Measurements from ENCODE around the gene CCDC63.

CCDC63 gene

DNA sequence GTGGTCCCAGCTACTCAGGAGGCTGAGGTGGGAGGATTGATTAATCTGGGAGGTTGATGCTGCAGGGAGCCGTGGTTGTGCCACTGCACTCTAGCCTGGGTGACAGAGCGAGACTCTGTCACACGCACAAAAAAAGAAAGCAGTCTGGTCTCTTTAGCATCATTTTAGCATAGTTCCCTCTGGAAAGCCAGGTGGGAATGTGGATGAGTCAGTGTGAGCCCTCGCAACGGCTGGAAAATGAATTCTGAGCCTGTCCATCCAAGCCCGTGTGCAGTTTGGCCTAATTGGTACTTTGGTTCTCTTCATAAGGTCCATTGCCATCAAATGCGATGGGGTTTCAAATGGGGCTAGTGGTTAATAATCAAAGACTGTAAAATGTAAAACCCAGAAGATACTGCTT lies 71.2 kb downstream of the CCDC63 start:
- peak overlapping the region; percentile 76 for H3K27ac ChIP-seq

DNA sequence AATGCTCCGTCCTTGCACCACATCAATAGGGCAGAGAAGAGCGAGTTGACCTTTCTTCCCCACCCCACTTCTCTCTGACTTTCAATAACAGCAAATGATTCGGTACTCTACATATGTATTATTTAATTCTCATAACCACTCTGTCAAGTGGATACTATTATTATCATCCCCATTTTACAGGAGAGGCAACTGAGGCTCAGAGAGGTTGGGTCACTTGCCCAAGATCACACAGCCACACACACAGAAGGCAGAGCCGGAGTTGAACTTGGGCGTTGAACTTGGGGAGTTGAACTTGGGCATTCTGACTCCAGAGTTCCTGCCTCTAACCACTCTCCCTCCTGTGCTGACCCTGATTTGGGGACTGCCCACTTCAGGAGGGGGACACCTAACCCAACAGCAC lies 72.9 kb downstream of the CCDC63 start:
- no peak overlapping the region for H3K27ac ChIP-seq
- no peak for DNase-seq (ENCODE audit: low read depth, low spot score)

More for the DNA sequence above, 71.2 kb downstream of the CCDC63 start:
- no peak for DNase-seq (ENCODE audit: low read depth, low spot score)

- DNase-seq (ENCODE audit: low read depth, low spot score): no peak
- no peak within 1 kb of the TSS for H3K27ac ChIP-seq
Observed at GRCh38 chr12:110920324-110920910, 73.6 kb downstream of the CCDC63 start, which contains the start of gene MYL2. Gene MYL2 (minus strand): TSS chr12:110920579. CDS start chr12:110920529, 50 bp downstream.

DNA sequence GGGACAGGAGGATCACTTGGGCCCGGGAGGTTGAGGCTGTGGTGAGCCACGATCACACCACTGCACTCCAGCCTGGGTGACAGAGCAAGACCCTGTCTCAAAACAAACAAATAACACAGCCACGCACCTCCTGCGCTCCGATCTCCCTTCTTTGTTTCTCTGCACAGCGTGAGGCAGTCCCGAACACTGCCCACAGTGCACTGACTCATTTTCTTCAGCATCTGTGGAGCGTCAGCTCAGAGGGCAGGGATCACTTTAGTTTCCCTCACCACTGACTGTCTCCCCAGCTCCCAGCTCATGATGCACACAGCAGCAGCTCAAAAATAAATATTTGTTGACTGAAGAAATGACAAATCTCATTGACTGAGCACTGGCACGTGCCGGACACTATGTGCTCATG lies 74.5 kb downstream of the CCDC63 start:
- no peak for DNase-seq (ENCODE audit: low read depth, low spot score)
- H3K27ac ChIP-seq: no peak overlapping the region

DNA sequence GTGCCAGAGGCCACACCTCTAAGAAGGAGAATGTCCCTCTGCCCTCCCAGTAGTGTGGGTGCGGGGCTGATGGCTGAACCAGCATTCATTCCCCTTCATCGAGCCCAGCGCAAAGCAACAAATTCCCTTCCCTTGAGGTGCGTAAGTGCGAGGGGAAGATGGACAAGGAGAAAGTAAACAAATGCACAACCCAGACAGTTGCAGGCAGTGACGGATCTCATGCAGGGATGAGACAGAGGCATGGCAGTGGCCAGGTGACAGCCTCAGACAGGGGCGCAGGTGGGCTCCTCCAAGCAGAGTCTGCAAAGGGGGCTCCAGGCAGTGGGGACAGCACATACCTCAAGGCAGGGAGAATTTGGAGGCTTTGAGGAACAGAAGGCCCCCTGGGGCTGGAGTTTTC lies 75.9 kb downstream of the CCDC63 start:
- no peak overlapping the region for H3K27ac ChIP-seq
- no peak for DNase-seq (ENCODE audit: low read depth, low spot score)

DNA sequence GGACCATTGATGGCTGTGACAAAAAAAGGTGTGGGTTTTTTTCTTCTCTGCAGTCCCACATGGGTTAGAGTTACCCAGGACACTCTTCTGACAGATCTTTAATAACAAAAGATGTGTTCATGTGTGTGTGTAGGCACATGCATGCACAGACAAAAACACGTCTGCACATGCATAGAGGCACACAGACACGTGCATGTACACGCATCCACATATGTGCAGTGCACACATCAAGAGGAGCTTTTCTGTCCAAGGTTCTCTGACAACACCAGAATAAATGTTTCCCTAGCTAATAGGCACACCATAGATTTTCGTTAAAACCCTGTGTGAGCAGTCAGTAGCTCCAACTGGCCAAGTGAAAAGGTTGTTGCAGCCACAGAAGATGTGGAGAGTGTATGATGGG lies 76.4 kb downstream of the CCDC63 start:
- no peak overlapping the region for H3K27ac ChIP-seq
- no peak for DNase-seq (ENCODE audit: low read depth, low spot score)

DNA sequence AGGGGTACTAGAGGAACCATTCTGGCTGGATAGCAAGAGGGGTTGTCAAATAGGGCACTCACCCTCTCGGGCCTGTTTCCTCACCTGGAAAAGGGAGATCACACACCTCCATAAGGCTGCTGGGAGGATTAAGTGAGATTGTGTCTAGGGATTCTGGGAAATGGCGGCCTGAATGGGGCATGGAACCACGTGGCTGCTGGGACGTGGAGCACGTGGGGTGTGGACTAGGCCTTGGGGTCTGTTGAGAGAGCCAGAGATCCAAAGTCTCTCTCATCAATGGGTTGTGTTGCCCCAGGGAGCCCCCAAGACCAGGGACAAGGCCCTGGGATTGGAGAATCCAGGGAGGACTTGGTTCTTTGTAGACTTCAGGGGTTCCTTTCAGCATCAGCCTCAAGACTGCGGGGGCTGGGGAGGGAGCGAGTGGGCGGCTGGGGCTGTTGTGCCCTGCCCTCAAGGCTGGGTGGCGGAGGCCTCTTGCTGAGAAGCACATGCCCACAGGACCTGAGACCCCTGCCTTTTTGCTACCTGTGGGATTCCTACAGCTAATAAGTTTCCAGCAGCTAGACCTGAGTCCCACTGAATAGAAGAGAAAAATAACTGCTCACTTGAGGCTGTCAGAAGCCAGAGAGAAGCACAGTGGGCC lies 77.0 kb downstream of the CCDC63 start:
- DNase-seq (ENCODE audit: low read depth, low spot score): no peak
- H3K27ac ChIP-seq: no peak overlapping the region

GRCh38 chr12:110927546-110927945 lies 80.8 kb downstream of the CCDC63 start:
- H3K27ac ChIP-seq: no peak overlapping the region
- DNase-seq (ENCODE audit: low read depth, low spot score): no peak

DNA sequence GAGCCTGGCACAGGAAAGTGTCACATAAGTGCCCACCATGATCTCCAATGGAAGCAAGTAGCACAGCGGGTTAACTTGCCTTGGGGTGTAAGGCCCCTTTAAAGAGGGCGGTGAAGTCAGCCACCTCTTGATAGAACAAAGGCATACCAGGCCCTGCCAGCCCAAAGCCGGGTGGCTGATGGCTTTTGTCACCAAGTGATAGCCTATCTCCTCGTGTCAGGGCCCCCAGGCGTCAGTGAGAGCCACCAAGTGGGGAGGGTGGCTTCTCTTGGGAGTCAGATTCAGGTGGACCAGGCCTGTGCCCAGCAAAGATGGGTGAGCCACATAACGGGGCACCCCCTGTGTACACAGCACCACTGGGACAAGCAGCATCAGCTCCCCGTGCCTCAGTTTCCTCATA lies 81.9 kb downstream of the CCDC63 start:
- DNase-seq (ENCODE audit: low read depth, low spot score): no peak
- no peak overlapping the region for H3K27ac ChIP-seq

- no peak for DNase-seq (ENCODE audit: low read depth, low spot score)
- no peak overlapping the region for H3K27ac ChIP-seq
Observed at GRCh38 chr12:110929818-110930217, 83.0 kb downstream of the CCDC63 start.

- no peak for DNase-seq (ENCODE audit: low read depth, low spot score)
- H3K27ac ChIP-seq: no peak overlapping the region
Observed at GRCh38 chr12:110930348-110931314, 83.8 kb downstream of the CCDC63 start.

DNA sequence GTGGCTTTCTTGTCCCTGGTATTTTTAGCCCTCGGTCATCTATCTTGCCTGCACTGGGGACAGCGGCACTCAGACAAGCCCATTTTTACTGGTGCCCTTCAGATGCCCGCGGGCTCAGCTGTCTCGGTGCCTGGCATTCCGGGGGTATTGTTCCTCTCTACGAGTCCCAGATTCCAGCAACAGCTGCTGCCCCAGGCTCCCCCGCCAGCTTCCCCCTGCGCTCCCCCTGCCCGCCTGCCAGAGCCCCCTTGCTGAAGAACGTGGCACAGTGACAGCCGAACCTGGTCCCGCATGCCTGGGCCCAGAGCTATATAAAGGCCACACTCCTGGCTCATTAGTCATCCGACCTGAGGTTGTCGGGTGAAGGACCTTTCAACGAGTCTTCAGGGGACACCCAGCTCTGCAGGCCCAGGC lies 84.5 kb downstream of the CCDC63 start:
- H3K27ac ChIP-seq: no peak overlapping the region
- no peak for DNase-seq (ENCODE audit: low read depth, low spot score)

DNA sequence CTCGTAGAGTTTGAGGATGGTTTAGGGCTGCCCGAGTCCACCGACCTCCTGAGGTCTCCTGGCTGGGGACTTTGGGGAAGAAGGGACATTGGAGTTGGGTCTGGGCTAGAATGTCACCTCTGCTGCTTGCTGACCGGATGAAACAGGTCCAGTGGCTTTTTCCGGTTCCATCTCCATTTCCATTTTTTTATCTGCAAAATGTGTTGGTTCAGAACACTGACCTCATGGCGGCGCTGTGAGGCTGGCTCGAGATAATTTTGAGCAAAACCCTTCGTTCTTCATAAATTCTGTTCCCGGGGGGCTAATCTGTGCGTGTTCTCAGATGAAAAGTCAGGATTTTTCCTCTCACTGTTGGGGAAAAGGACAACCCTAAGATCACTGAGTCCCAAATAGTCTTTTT lies 85.3 kb downstream of the CCDC63 start:
- H3K27ac ChIP-seq: no peak overlapping the region
- DNase-seq (ENCODE audit: low read depth, low spot score): no peak

DNA sequence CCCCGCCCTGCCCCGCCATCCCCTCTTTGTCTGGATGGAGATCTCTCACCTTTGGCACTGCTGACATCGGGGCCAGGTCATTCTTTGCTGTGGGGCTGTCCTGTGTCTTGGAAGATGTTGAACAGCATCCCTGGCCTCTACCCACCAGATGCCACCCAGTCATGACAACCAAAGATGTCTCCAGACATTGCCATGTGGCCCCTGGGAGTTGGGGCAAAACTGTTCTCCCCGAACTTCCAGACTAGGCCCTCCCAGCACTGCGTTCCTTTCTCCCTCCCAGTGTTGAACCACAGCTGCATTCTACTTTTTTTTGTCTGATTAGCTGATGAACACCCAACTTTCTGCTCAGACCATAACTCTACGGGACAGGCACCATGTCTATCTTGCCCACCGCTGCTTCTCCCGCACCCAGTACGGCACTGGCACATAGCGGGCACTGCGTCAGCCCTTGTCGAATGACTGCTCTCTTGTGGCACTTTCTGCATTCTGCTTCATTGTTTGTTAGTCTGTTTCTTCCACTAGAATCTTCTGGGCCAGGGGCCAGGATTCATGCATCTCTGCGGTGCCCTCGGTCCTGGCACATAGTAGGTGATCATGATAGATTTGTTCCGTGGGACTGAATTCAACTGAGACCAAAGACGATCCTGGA lies 86.7 kb downstream of the CCDC63 start:
- no peak for DNase-seq (ENCODE audit: low read depth, low spot score)
- H3K27ac ChIP-seq: peak overlapping the region; percentile 87

- DNase-seq (ENCODE audit: low read depth, low spot score): peak; percentile 57
- peak overlapping the region; percentile 87 for H3K27ac ChIP-seq
Observed at GRCh38 chr12:110934093-110934852, 87.5 kb downstream of the CCDC63 start.

DNA sequence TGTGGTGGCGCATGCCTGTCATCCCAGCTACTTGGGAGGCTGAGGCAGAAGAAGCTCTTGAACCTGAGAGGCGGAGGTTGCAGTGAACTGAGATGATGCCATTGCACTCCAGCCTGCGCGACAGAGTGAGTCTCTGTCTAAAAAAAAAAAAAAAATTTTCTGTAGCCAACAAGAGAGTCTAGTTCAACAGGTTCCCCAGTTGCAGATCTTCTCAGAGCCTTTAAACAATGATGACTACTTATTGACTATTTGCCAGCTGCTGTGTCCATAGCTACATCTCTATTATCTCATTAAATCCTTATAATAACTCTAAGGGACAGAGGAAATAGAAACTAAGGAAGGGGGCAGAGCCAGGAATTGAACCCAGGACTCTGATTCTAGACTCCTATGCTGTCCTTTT lies 88.8 kb downstream of the CCDC63 start:
- peak; percentile 53 for DNase-seq (ENCODE audit: low read depth, low spot score)
- peak overlapping the region; percentile 87 for H3K27ac ChIP-seq

DNA sequence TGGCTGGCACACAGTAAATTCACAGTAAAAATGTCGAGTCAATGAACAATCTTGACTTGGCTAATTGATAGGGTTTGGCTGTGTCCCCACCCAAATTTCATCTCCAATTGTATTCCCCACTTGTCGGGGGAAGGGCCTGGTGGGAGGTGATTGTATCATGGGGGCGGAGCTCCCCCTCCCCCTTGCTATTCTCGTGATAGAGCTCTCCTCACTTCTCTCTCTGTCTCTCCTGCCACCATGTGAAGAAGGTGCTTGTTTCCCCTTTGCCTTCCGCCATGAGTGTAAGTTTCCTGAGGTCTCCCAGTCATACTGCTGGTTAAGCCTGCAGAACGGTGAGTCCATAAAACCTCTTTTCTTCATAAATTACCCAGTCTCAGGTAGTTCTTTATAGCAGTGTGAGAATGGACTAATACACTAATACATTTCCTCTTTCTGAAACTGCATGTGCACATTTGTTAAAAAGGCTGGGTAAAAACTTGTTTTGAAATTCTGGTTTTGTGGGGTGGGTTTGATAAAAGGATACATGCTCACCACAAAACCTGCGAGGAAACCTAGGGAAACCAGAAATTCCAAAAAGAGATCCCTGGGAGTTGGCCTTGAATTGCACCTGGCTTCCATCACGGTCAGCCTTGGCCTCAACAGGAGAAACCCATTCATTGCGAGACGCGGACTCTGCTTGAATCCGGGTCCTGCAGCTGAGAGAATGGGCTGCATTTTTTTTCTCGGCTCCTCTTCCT lies 89.7 kb downstream of the CCDC63 start:
- peak overlapping the region; percentile 87 for H3K27ac ChIP-seq
- DNase-seq (ENCODE audit: low read depth, low spot score): no peak

DNA sequence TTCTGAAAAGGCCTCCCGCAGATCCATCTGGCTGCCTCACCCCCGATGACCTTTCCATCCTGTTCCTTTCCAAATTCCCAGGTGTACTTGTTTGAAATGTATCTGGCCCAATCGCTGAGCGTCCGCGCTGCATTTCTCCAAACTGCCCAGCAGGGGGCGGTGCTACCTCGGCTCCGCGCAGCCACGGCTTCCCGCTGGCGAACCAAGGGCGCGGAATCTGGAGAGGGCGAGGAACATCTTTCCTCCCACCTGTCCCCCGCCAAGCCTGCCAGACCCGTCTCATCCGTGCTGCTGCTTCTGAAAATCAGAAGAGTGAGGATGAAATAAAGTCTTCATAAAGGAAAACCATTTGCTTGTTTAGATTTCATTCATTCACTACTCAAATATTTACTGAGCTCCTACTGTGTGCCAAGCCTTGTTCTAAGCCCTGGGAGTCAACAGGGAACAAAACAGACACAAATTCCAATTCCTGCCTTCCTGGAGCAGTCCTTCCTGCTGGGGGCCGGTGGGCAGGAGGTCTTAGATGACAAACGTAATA lies 90.4 kb downstream of the CCDC63 start:
- no peak for DNase-seq (ENCODE audit: low read depth, low spot score)

GRCh38 chr12:110940296-110940695 lies 93.5 kb downstream of the CCDC63 start:
- no peak for DNase-seq (ENCODE audit: low read depth, low spot score)
- H3K27ac ChIP-seq: no peak overlapping the region

More for the DNA sequence above, 90.4 kb downstream of the CCDC63 start:
- no peak overlapping the region for H3K27ac ChIP-seq

Data from epithelial cell of prostate (primary cell).